Measurements from ENCODE around the gene HES1. TPM values are rescaled to one million over a fixed set of nuclear protein-coding genes. Genes with fewer than 3 reads are reported as not detected.
A peak's percentile ranks its signal among the peaks of the same experiment; 100 is the strongest.

The HES1 gene
- total and polyA plus RNA-seq, 9 of the 15 experiments (the other 6 are each of a cell fraction or from before 2014, with no cell fraction given), result 3.4 to 37.0 (median 19.3) TPM

- no peak for TF ChIP-seq E4F1 (CRISPR knock-in tag; IDR thresholded peaks at IDR 0.05; ENCODE audit: borderline replicate concordance)
- no peak for TF ChIP-seq SNRNP70 (optimal IDR thresholded peaks at IDR 0.05; ENCODE audit: low read depth, low read length)
- TF ChIP-seq ZNF175 (CRISPR knock-in tag; IDR thresholded peaks at IDR 0.05; ENCODE audit: low read depth), result 0 out of 2 replicates have a peak, but pooled peaks have one; percentile 6
- TF ChIP-seq ELF4 (CRISPR knock-in tag; IDR thresholded peaks at IDR 0.05), result no peak
- TF ChIP-seq ZNF583 (CRISPR knock-in tag; IDR thresholded peaks at IDR 0.05), result 0 out of 2 replicates have a peak, but pooled peaks have one; percentile 45
- no peak for TF ChIP-seq DLX4 (CRISPR knock-in tag; IDR thresholded peaks at IDR 0.05)
- no peak for TF ChIP-seq ZBED1 (IDR thresholded peaks at IDR 0.05)
- no peak for TF ChIP-seq TAF9B (IDR thresholded peaks at IDR 0.05; ENCODE audit: partially characterized antibody)
- 0 out of 2 replicates have a peak, but pooled peaks have one; percentile 6 for TF ChIP-seq ZNF24 (IDR thresholded peaks at IDR 0.05)
- TF ChIP-seq NR1H2 (CRISPR knock-in tag; IDR thresholded peaks at IDR 0.05), result no peak
- no peak for TF ChIP-seq ZNF584 (CRISPR knock-in tag; IDR thresholded peaks at IDR 0.05; ENCODE audit: low read depth)
- TF ChIP-seq PHF8 (IDR thresholded peaks at IDR 0.05; ENCODE audit: borderline replicate concordance, low read length), result peak; percentile 13; the same call in 1 of the 2 replicates
- no peak for TF ChIP-seq MXI1 (IDR thresholded peaks at IDR 0.05; ENCODE audit: low read depth, low read length)
- TF ChIP-seq REST (IDR thresholded peaks at IDR 0.05; ENCODE audit: borderline replicate concordance), result peak; percentile 20
- TF ChIP-seq REST (CRISPR knock-in tag; IDR thresholded peaks at IDR 0.05; ENCODE audit: low read depth), result no peak
- TF ChIP-seq KLF13 (tag; IDR thresholded peaks at IDR 0.05; ENCODE audit: borderline replicate concordance, low read depth), result no peak
- no peak for TF ChIP-seq PHF21A (IDR thresholded peaks at IDR 0.05; ENCODE audit: borderline replicate concordance, low read depth)
- TF ChIP-seq GTF2E2 (tag; IDR thresholded peaks at IDR 0.05), result no peak
Observed at GRCh38 chr3:194134231-194134756, 1.7 kb upstream of the HES1 start (continued).
